ENCODE results near the gene RPS24. TPM values are rescaled to one million over a fixed set of nuclear protein-coding genes. Genes with fewer than 3 reads are reported as not detected.
A peak's percentile ranks its signal among the peaks of the same experiment; 100 is the strongest.

The RPS24 gene
- total RNA-seq, 2 donors from 2014 or later = 1,060 to 1,748 TPM

DNA sequence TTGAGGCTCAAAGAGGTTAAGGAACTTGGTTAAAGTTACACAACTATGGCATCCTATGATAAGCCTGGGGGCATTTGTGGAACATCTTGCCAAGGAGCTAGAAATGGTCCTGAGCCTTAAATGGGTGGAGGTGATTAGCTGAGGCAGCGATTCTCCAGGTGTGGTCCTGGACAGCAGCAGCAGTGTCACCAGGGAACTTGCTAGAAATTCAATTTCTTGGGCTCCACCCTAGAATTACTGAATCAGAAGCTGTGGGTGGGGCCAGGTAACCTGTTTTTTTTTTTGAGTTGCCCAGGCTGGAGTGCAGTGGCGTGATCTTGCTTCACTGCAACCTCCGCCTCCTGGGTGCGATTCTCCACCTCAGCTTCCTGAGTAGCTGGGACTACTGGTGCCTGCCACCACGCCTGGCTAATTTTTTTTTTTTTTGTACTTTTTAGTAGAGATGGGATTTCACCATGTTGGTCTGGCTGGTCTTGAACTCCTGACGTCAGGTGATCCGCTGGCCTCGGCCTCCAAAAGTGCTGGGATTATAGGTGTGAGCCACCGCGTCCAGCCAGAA, 13.1 kb downstream of the RPS24 start:
- H3K36me3 ChIP-seq = peaks cover 6% of the 10 kb centered on the region
- H3K27me3 ChIP-seq = no peaks in the 10 kb centered on the region
- H3K4me1 ChIP-seq = peaks cover 0 to 22% of the 10 kb centered on the region in 2 donors
- no peak overlapping the region for H3K27ac ChIP-seq
- H3K4me3 ChIP-seq = no peak overlapping the region
- DNase-seq (ENCODE audit: low spot score) = no peak
- TF ChIP-seq CTCF (IDR thresholded peaks at IDR 0.05) = no peak
- no peaks in the 10 kb centered on the region for H3K9me3 ChIP-seq

- peak; percentile 92 for DNase-seq (ENCODE audit: low spot score)
- Histone ChIP-seq H3K36me3 (peaks cover under 1% of the 10 kb centered on the region), H3K27ac (no peak overlapping the region), H3K4me1 (peaks cover 0 to 16% of the 10 kb centered on the region in 2 donors), H3K9me3 (no peaks in the 10 kb centered on the region), H3K27me3 (no peaks in the 10 kb centered on the region), H3K4me3 (no peak overlapping the region)
- TF ChIP-seq CTCF (IDR thresholded peaks at IDR 0.05) = peak; percentile 79 to 90
Measured at GRCh38 chr10:78047314-78047891, 13.7 kb downstream of the RPS24 start.

GRCh38 chr10:78049851-78050250, 16.2 kb downstream of the RPS24 start:
- Histone ChIP-seq H3K27me3 (no peaks in the 10 kb centered on the region), H3K4me1 (peaks cover 0 to 6% of the 10 kb centered on the region in 2 donors), H3K4me3 (no peak overlapping the region), H3K9me3 (no peaks in the 10 kb centered on the region), H3K27ac (no peak overlapping the region), H3K36me3 (no peaks in the 10 kb centered on the region)
- TF ChIP-seq CTCF (IDR thresholded peaks at IDR 0.05) = no peak
- DNase-seq (ENCODE audit: low spot score) = no peak

GRCh38 chr10:78053211-78053868, 19.7 kb downstream of the RPS24 start:
- no peak for DNase-seq (ENCODE audit: low spot score)
- Histone ChIP-seq H3K4me1 (no peaks in the 10 kb centered on the region), H3K27ac (no peak overlapping the region), H3K9me3 (no peaks in the 10 kb centered on the region), H3K27me3 (no peaks in the 10 kb centered on the region), H3K4me3 (no peak overlapping the region), H3K36me3 (no peaks in the 10 kb centered on the region)
- no peak for TF ChIP-seq CTCF (IDR thresholded peaks at IDR 0.05)

DNA sequence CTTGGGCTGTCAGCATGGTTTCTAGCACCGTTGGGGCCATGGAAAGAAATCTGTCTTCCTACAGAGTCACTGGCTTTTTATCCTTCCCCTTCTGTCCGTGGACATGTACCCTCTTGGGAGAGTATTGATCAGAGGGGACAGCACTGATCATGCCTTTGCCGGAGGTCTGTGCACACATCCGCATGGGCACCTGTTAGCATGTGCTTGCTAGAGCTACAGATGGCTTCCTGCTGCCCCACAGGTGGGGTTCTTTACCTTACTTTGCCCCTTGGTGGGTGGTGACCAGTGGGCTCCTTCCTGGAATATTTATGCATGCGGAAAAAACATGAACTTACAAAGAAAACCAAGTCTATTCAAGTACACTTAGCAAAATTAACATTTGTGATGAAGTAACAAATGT, 24.9 kb downstream of the RPS24 start:
- no peak for TF ChIP-seq CTCF (IDR thresholded peaks at IDR 0.05)
- no peaks in the 10 kb centered on the region for H3K4me1 ChIP-seq
- no peak for DNase-seq (ENCODE audit: low spot score)
- H3K36me3 ChIP-seq = no peaks in the 10 kb centered on the region
- no peaks in the 10 kb centered on the region for H3K9me3 ChIP-seq
- no peak overlapping the region for H3K4me3 ChIP-seq
- H3K27ac ChIP-seq = no peak overlapping the region
- H3K27me3 ChIP-seq = no peaks in the 10 kb centered on the region

Measured in right atrium auricular region (tissue), 2 donors.